ENCODE measurements around the gene TNP2.
"Not testable (repeated sequence)": the region's sequence is repeated elsewhere in the genome, so short reads cannot be mapped to it uniquely, and the experiment has no call there.

Gene TNP2

GRCh38 chr16:11299865-11300559, 30.9 kb upstream of the TNP2 start:
- DNase-seq = no peak

- not testable (repeated sequence) for DNase-seq
These were observed 29.9 kb upstream of the TNP2 start for GRCh38 chr16:11298950-11299547.

GRCh38 chr16:11298143-11298900, 29.2 kb upstream of the TNP2 start:
- no peak for DNase-seq

DNA sequence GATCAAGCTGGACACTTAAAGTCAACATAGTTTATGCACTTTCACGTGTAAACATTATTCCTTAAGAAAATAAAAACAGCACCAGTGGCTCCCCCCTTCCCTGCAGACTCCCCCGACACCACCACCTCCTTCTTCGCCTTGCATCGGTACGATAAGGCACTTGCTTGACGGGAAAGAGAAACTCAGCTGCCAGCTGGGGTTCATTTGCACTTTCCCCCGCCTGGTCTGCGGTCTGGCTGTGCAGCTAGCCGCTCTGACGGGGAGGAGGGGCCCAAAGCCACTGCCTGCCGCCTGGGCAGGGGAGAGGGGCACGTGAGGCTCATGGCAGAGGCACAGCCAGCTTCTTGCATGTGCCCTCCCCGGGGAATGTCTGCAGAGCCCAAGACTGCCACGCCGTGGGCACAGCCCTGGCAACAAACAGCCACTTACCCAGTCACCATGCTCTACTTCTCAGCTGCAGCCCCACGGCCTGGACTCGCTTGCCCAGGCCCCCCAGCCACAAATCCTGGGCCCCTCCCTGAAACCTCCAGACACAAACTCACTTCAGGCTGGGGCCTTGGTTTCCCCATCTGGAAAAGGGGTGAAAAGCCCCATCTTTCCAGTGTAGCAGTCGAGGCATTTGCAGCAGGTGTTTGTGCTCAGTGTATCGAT, 28.5 kb upstream of the TNP2 start:
- peak; percentile 83 for DNase-seq

DNA sequence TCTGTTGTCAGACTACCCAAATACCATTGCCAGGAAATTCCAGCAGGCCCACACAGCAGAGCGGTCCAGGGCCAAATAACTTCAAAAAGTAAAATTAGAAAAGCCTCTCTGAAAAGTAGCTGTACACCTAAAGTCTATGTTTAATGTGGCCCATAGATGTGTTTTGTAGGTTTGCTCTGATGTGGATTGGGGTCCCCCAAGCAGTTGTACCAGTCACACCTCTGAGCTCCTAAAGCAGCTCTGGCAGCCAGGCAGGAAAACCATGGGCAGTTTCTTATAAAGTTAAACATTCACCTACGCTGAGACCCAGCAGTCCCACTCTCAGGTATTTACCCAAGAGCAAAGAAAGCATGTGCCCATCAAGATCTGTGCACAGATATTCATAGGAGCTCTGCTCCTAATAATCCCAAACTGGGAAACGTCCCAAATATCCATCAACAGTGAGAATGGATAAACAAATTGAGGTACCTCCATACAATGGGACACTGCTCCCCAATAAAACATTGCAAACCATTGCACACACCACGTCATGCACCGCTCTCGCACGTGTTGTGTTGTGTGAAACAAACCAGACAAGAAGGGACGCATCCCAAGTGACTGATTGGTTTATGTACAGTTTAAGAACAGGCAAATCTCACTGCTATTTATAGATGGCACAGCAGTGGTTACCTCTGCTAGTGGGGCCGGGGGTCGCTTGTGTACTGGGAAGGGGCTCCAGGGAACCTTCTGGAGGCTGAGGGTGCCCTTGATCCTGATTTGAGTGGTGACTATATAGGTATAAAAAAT, 27.8 kb upstream of the TNP2 start:
- DNase-seq = no peak

GRCh38 chr16:11296351-11296705, 27.2 kb upstream of the TNP2 start:
- DNase-seq = no peak

DNA sequence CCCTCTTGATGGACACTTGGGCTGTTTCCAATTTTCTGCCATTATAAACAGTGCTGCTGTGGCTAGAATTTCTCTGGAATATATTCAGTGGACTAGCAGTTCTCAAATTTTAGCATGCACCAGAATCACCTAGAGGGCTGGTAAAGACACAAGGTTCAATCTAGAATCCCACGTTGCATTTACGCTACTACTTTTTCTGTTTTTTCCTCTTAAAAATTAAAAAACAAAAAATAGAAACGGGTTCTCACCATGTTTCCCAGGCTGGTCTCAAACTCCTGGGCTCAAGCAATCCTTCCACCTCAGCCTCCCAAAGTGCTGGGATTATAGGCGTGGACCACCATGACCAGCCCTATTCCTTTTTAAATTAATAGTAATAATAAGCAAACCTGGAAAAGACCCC, 26.5 kb upstream of the TNP2 start:
- no peak for DNase-seq

GRCh38 chr16:11292076-11292748, 23.1 kb upstream of the TNP2 start:
- DNase-seq = no peak

- DNase-seq = no peak
These were observed 22.1 kb upstream of the TNP2 start for GRCh38 chr16:11291091-11291703.

- DNase-seq = no peak
These were observed 21.2 kb upstream of the TNP2 start for GRCh38 chr16:11290102-11290893.

- DNase-seq = not testable (repeated sequence)
These were observed 20.6 kb upstream of the TNP2 start for GRCh38 chr16:11289696-11290095.

- DNase-seq = no peak
These were observed 20.1 kb upstream of the TNP2 start for GRCh38 chr16:11289202-11289601.

DNA sequence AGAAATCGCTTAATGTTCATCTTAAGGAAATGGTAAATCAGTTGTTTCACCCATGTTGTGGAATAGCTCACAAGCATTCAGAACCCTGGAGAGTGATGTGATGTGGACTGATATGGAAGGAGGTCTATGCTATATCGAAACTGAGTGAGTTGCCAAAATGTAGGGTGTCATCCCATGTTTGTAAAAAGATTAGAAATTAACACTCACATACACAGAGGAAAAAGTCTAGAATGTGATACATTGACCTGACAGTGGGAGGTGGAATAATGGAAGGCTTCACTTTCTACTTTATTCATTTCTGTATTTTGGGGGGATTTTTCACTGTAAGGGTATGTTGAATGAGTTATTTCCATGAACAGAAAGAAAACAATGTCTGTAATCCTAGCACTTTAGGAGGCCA, 16.7 kb upstream of the TNP2 start:
- DNase-seq = no peak

DNA sequence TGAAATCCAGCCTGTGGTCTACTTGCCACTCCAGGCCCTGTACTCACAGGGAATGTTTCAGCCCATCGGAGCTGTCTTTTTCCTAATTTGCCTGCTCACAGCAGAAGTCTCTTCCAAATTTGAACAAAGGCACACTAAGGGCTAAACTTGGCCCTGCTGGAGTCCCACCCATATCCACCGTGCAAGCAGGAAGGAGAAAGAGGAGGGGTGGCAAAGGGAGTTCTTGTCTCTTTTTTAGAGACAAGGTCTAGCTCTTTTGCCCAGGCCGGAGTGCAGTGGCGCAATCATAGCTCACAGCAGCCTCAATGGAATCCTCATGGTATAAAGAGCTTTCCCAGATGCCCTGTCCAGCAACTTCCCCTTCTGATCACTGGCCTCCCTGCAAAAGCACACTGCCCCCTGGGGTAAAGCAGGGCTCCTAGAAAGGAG, 14.7 kb upstream of the TNP2 start:
- DNase-seq = no peak

DNA sequence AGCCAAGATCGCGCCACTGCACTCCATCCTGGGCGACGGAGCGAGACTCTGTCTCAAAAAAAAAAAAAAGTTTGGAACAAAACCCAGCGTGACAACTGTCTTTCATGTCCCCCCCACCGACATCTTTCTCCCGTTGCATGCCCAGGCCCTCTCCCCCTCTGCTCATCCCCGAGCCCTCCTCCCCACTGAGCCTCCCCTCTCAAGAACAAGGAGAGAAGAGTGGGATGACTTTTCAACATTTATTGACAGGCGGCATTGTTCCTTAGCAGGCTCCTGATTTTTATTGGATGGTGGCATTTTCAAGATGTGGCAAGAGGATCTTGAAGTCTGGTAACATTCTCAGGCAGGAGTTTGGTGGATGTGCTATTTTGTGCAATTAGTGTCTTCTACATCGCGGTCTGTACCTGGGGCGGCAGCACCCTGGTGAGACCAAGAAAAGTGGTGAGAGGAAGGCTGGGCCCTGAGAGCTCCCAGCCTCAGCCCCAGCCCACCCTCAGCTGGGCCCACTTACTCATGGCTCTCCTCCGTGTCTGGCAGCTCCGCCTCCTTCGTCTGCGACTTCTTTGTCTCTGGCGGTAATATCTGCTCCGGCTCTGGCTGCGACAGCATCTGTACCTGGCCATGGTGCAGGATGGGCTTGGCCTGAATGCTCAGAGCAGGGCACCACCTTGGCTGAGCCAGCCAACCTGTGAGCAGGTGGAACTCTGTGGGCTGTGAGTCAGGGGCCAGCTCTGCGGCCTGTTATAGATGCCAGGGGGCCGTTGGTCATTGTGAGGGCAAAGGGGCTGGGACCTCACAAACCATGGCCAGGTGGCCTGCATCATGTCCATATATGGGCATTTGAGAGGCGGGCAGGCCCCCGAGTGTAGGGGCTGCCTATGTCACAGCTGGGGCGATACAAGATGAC, 11.7 kb upstream of the TNP2 start, which contains the start of gene PRM1:
Gene PRM1, minus strand, starts transcription at position 715 of the 907 bp plus-strand sequence. Its CDS starts 92 bp downstream, at position 623.
- DNase-seq = no peak

GRCh38 chr16:11278681-11279628, 9.8 kb upstream of the TNP2 start:
- no peak for DNase-seq

GRCh38 chr16:11277607-11278337, 8.6 kb upstream of the TNP2 start:
- DNase-seq = no peak
